HepG2 (cell line): ENCODE measurements around the gene NARS2. TPM values are rescaled to one million over a fixed set of nuclear protein-coding genes. Genes with fewer than 3 reads are reported as not detected.

Experiments
- BHLHE40 ChIP-seq: IDR thresholded peaks from 2 replicates; pipeline ENCODE4 v1.6.1; 2011; ENCODE audit warnings: low read length, improper control_type of control experiment
- HMG20B ChIP-seq: conservative IDR thresholded peaks from 2 replicates; pipeline ENCODE4 v1.6.1; 2016; ENCODE audit warnings: missing genetic modification reagents, missing compliant biosample characterization
- MEF2D ChIP-seq: sonication (generic); formaldehyde crosslinking; IDR thresholded peaks from 2 replicates; pipeline ENCODE4 v1.5.1; 2020; ENCODE audit warnings: mild to moderate bottlenecking, missing genetic modification reagents
- NFE2 ChIP-seq: sonication (generic); formaldehyde crosslinking; IDR thresholded peaks from 2 replicates; pipeline ENCODE4 v1.4.0; 2020; ENCODE audit warnings: missing genetic modification reagents
- SMAD3 ChIP-seq: sonication (generic); formaldehyde crosslinking; IDR thresholded peaks from 2 replicates; pipeline ENCODE4 v1.4.0; 2020; ENCODE audit warnings: missing genetic modification reagents
- SNAPC2 ChIP-seq: sonication (generic); formaldehyde crosslinking; IDR thresholded peaks from 2 replicates; pipeline ENCODE4 v1.8.1; 2022; ENCODE audit warnings: mild to moderate bottlenecking, missing genetic modification reagents
- STAG1 ChIP-seq: sonication (generic); formaldehyde crosslinking; IDR thresholded peaks from 2 replicates; pipeline ENCODE4 v1.4.0; 2020; ENCODE audit warnings: missing genetic modification reagents
- TGIF2 ChIP-seq: IDR thresholded peaks from 2 replicates; pipeline ENCODE4 v1.6.1; 2016; ENCODE audit warnings: control low read depth, missing compliant biosample characterization
- ZNF614 ChIP-seq: IDR thresholded peaks from 2 replicates; pipeline ENCODE4 v1.6.1; 2018; ENCODE audit warnings: missing biosample characterization, missing genetic modification reagents, inconsistent platforms, borderline replicate concordance
- ZNF670 ChIP-seq: sonication (generic); formaldehyde crosslinking; IDR thresholded peaks from 2 replicates; pipeline ENCODE4 v1.8.0; 2022; ENCODE audit warnings: mild to moderate bottlenecking, missing genetic modification reagents, borderline replicate concordance
- polyA plus RNA-seq, 8 experiments: library from polyadenylated mRNA; depleted of rRNA in 3 of 8; stranded (reverse) in 7 of 8; unstranded in 1 of 8; fragments of >200 nt; fragmentation: Illumina TruSeq in 4 of 8; extraction: Trizol in 4 of 8; gene quantifications; 2 replicates each; pipeline versions ENCODE4 v1.2.1 to v1.2.3, GENCODE V29; 2011 to 2016; ENCODE audit warnings: low read depth in 4 of 8, missing spikeins in 1 of 8, mixed read lengths in 1 of 8; ENCODE audit not compliant: insufficient read depth in 1 of 8
- total RNA-seq, 5 experiments: library from RNA; depleted of rRNA; stranded (reverse); fragments of >200 nt; fragmentation: Illumina TruSeq; extraction: Trizol; gene quantifications; 2 replicates each; pipeline ENCODE4 v1.2.3, GENCODE V29; 2016; ENCODE audit warnings: low read depth in 1 of 5
- TF ChIP-seq, protein P1 (sequence below): sonication (generic); formaldehyde crosslinking; IDR thresholded peaks from 2 replicates; pipeline ENCODE4; 2020; ENCODE audit warnings: missing genetic modification reagents, mild to moderate bottlenecking, borderline replicate concordance
- TF ChIP-seq, protein P2 (sequence below), 2 experiments: sonication (generic) in 1 of 2; formaldehyde crosslinking in 1 of 2; IDR thresholded peaks; 2 replicates each; pipeline versions ENCODE4 v1.6.1 to v1.9.0; 2014 to 2022; ENCODE audit warnings: antibody characterized with exemption in 1 of 2, borderline replicate concordance in 1 of 2, inconsistent platforms in 1 of 2, low read depth in 1 of 2, missing genetic modification reagents in 1 of 2
- TF ChIP-seq, protein P3 (sequence below): sonication (generic); formaldehyde crosslinking; conservative IDR thresholded peaks from 2 replicates; pipeline ENCODE4 v1.5.0; 2020; ENCODE audit warnings: missing genetic modification reagents
- TF ChIP-seq, protein P4 (sequence below): sonication (generic); formaldehyde crosslinking; conservative IDR thresholded peaks from 2 replicates; pipeline ENCODE4 v1.8.0; 2022; ENCODE audit warnings: low read depth, missing genetic modification reagents
- TF ChIP-seq, protein P5 (sequence below): sonication (generic); formaldehyde crosslinking; IDR thresholded peaks from 2 replicates; pipeline ENCODE4 v1.9.0; 2021; ENCODE audit warnings: missing genetic modification reagents, borderline replicate concordance

Gene NARS2
- total and polyA plus RNA-seq, 2 of the 13 experiments (the other 11 are each of a cell fraction or from before 2014, with no cell fraction given) = 45.9 to 65.0 TPM

DNA sequence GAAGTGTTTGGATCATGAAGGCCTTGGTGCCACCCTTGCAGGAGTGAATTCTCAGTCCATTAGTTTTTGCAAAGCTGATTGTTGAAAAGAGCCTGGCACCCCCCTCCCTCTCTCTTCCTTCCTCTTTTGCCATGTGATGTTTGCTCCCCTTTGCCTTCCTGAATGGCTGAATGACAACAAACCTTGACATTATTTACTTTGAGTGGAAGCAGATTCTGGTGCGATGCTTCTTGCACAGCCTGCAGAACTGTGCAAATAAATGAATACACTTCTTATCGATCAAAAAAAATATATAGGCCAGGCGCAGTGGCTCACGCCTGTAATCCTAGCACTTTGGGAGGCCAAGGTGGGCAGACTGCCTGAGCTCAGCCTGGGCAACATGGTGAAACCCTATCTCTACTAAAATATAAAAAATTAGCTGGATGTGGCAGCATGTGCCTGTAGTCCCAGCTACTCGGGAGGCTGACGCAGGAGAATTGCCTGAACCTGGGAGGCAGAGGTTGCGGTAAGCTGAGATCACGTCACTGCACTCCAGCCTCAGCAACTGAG, 2.0 kb upstream of the NARS2 start (continued):
- TF ChIP-seq, protein P1, sequence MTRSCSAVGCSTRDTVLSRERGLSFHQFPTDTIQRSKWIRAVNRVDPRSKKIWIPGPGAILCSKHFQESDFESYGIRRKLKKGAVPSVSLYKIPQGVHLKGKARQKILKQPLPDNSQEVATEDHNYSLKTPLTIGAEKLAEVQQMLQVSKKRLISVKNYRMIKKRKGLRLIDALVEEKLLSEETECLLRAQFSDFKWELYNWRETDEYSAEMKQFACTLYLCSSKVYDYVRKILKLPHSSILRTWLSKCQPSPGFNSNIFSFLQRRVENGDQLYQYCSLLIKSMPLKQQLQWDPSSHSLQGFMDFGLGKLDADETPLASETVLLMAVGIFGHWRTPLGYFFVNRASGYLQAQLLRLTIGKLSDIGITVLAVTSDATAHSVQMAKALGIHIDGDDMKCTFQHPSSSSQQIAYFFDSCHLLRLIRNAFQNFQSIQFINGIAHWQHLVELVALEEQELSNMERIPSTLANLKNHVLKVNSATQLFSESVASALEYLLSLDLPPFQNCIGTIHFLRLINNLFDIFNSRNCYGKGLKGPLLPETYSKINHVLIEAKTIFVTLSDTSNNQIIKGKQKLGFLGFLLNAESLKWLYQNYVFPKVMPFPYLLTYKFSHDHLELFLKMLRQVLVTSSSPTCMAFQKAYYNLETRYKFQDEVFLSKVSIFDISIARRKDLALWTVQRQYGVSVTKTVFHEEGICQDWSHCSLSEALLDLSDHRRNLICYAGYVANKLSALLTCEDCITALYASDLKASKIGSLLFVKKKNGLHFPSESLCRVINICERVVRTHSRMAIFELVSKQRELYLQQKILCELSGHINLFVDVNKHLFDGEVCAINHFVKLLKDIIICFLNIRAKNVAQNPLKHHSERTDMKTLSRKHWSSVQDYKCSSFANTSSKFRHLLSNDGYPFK = no peak
- TF ChIP-seq BHLHE40 (no peak), ZNF614 (CRISPR knock-in tag) (peak; percentile 79; the same call in 1 of the 2 replicates), NFE2 (no peak), SMAD3 (peak; percentile 73; the same call in 1 of the 2 replicates), STAG1 (CRISPR knock-in tag) (no peak), MEF2D (CRISPR knock-in tag) (peak; percentile 87), TGIF2 (CRISPR knock-in tag) (peak; percentile 83), ZNF670 (CRISPR knock-in tag) (peak; percentile 83; the same call in 1 of the 2 replicates), SNAPC2 (CRISPR knock-in tag) (peak; percentile 61; the same call in 1 of the 2 replicates), HMG20B (CRISPR knock-in tag) (no peak)
- TF ChIP-seq, protein P2, sequence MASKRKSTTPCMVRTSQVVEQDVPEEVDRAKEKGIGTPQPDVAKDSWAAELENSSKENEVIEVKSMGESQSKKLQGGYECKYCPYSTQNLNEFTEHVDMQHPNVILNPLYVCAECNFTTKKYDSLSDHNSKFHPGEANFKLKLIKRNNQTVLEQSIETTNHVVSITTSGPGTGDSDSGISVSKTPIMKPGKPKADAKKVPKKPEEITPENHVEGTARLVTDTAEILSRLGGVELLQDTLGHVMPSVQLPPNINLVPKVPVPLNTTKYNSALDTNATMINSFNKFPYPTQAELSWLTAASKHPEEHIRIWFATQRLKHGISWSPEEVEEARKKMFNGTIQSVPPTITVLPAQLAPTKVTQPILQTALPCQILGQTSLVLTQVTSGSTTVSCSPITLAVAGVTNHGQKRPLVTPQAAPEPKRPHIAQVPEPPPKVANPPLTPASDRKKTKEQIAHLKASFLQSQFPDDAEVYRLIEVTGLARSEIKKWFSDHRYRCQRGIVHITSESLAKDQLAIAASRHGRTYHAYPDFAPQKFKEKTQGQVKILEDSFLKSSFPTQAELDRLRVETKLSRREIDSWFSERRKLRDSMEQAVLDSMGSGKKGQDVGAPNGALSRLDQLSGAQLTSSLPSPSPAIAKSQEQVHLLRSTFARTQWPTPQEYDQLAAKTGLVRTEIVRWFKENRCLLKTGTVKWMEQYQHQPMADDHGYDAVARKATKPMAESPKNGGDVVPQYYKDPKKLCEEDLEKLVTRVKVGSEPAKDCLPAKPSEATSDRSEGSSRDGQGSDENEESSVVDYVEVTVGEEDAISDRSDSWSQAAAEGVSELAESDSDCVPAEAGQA (IDR thresholded peaks at IDR 0.05; ENCODE audit: low read depth) = no peak
- TF ChIP-seq, protein P2 (CRISPR knock-in tag; IDR thresholded peaks at IDR 0.05; ENCODE audit: borderline replicate concordance) = no peak
- TF ChIP-seq, protein P3, sequence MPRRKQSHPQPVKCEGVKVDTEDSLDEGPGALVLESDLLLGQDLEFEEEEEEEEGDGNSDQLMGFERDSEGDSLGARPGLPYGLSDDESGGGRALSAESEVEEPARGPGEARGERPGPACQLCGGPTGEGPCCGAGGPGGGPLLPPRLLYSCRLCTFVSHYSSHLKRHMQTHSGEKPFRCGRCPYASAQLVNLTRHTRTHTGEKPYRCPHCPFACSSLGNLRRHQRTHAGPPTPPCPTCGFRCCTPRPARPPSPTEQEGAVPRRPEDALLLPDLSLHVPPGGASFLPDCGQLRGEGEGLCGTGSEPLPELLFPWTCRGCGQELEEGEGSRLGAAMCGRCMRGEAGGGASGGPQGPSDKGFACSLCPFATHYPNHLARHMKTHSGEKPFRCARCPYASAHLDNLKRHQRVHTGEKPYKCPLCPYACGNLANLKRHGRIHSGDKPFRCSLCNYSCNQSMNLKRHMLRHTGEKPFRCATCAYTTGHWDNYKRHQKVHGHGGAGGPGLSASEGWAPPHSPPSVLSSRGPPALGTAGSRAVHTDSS (CRISPR knock-in tag) = no peak
- TF ChIP-seq, protein P4, sequence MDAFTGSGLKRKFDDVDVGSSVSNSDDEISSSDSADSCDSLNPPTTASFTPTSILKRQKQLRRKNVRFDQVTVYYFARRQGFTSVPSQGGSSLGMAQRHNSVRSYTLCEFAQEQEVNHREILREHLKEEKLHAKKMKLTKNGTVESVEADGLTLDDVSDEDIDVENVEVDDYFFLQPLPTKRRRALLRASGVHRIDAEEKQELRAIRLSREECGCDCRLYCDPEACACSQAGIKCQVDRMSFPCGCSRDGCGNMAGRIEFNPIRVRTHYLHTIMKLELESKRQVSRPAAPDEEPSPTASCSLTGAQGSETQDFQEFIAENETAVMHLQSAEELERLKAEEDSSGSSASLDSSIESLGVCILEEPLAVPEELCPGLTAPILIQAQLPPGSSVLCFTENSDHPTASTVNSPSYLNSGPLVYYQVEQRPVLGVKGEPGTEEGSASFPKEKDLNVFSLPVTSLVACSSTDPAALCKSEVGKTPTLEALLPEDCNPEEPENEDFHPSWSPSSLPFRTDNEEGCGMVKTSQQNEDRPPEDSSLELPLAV = no peak
- TF ChIP-seq, protein P5, sequence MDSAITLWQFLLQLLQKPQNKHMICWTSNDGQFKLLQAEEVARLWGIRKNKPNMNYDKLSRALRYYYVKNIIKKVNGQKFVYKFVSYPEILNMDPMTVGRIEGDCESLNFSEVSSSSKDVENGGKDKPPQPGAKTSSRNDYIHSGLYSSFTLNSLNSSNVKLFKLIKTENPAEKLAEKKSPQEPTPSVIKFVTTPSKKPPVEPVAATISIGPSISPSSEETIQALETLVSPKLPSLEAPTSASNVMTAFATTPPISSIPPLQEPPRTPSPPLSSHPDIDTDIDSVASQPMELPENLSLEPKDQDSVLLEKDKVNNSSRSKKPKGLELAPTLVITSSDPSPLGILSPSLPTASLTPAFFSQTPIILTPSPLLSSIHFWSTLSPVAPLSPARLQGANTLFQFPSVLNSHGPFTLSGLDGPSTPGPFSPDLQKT = no peak
